ENCODE results near the gene ATP6V0A4.

ATP6V0A4 gene

DNA sequence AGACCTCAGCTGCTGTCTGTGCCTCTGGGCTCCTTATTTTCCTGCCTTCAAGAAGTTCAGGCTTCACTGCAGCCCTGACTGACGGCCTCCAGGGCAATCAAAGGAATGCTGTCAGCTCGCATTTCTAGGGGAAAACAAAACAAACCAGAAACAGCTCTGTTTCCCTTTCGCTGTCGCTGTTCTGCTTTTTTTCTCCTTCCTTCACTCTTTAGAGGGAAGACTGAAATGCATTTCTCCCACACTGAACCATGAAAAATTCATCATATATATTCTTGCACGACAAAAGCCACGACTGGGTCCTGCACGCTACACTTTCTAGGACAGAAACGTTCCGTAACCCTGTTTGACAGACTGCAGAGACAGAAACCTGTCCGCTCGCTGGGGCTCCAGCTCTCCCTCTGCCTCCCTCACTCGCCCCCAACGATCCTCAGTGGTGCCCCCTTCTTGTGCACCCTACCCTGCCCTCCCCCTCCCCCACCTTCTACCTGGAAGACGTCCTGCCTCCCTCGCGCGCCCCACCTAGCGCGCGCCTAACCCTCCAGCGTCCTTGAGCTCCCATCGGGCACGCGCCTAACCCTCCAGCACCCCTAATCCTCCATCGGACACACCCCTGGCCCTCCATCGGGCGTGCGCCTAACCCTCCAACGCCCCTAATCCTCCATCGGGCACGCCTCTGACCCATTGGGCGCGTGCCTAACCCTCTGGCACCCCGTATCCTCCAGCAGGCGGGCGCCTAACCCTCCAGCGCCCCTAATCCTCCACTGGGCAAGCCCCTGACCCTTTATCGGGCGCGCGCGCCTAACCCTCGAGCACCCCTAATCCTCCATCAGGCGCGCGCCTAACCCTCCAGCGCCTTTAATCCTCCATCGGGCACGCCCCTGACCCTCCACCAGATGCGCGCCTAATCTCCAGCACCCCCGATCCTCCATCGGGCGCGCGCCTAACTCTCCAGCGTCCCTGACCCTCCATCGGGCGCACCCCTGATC lies 134.0 kb downstream of the ATP6V0A4 start:
- no peaks in the 10 kb centered on the region for H3K36me3 Mint-ChIP-seq
- H3K9me3 Mint-ChIP-seq: peaks cover 2% of the 10 kb centered on the region
- DNase-seq (ENCODE audit: low spot score in 2 of 2) (no peak), ATAC-seq (ENCODE audit: low read depth) (no peak)
- H3K27ac Mint-ChIP-seq: no peak overlapping the region
- peak overlapping the region; percentile 46 for H3K4me3 Mint-ChIP-seq
- peaks cover 8% of the 10 kb centered on the region for H3K4me1 Mint-ChIP-seq
- H3K27me3 Mint-ChIP-seq: peaks cover 25% of the 10 kb centered on the region

DNA sequence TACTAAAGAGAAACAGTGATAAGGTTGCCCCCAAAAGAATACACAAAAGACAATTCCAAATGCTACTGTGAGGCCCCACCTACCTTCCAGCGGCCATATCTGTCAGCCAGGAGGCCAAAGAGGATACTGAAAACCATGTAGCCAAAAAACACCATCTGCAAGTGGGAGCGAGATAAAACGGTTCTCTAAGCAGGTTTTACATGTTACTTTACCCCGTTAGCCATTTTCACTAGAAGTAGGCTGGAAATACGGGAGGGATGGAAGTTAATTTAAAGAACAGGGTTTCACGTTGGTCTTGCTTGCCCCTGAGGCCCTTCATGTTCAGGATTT lies 135.0 kb downstream of the ATP6V0A4 start:
- no peak overlapping the region for H3K27ac Mint-ChIP-seq
- no peak for ATAC-seq (ENCODE audit: low read depth)
- H3K4me1 Mint-ChIP-seq: peaks cover 8% of the 10 kb centered on the region
- peaks cover 22% of the 10 kb centered on the region for H3K27me3 Mint-ChIP-seq
- H3K4me3 Mint-ChIP-seq: no peak overlapping the region
- DNase-seq (ENCODE audit: low spot score in 2 of 2): no peak
- H3K36me3 Mint-ChIP-seq: no peaks in the 10 kb centered on the region
- H3K9me3 Mint-ChIP-seq: peaks cover 2% of the 10 kb centered on the region

DNA sequence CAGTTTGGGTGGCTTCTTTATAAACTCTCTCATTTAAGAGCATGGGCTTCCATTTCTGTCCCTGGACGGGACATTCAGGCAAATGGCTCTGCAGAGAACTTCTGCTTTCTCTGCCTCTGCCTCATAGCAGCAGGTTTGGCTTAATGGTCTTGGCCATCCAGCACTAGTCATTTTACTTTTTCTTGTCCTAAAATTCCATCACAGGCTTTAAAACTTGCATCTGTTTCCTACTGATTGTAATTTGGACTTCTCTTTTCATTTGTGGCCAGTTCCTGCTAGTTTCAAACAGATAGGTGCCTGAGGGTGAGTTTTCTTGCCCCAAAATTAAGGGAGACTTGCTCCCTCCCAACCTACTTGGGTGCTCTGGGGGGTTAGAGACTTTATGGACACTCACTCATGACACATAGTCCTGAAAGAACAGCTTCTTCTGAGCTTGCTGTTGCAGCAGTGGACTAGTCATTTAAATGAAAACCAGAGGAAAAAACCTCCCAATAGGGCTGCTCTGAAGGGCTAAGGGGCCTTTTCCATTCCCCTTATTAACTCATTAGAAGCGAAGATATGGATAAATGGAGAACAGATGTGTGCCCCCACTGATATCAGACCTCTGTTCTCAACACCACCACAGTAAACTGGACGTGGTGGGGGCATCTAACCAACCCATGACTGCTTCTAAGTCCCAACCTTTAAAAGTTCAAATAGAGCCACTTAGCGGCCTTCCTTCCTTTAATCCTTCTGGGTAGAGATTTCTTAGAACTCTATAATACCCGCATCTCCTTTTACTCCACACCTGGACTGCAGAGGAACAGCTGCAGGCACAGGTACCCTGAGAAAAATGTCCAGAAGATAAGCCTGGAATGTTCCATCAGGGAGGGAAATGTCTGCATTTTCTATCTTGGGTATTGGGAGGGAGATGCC lies 135.7 kb downstream of the ATP6V0A4 start:
- H3K4me1 Mint-ChIP-seq: peaks cover 8% of the 10 kb centered on the region
- DNase-seq (ENCODE audit: low spot score in 2 of 2) (no peak), ATAC-seq (ENCODE audit: low read depth) (no peak)
- H3K27ac Mint-ChIP-seq: no peak overlapping the region
- peaks cover 18% of the 10 kb centered on the region for H3K27me3 Mint-ChIP-seq
- no peak overlapping the region for H3K4me3 Mint-ChIP-seq
- no peaks in the 10 kb centered on the region for H3K36me3 Mint-ChIP-seq
- H3K9me3 Mint-ChIP-seq: no peaks in the 10 kb centered on the region

DNA sequence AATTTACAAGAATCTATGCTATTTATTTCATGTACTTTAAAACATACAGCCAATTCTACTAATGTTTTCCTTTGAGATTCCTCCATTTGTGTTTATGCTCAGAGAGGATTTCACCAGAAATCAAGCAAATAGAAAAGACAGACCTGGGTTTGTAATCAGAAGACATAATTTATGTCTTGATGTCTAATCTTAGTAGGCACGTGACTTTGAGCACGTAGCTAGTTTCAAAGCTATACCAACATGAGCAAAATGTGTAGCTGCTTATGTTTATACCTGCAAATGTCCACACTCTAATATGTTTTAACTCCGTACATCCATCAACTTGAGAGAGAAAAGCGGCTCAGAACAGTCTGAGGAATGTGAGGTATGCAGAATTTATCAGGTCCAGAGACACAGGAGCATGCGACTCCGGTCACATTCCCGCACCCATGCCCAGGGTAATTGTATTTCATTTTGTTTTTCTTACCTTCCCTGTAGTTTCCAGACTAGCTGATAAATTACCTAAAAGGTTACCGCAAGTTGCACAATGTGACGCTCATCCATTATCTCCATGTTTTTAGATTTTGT lies 136.8 kb downstream of the ATP6V0A4 start:
- no peak overlapping the region for H3K27ac Mint-ChIP-seq
- no peak overlapping the region for H3K4me3 Mint-ChIP-seq
- peaks cover 15% of the 10 kb centered on the region for H3K27me3 Mint-ChIP-seq
- peaks cover 8% of the 10 kb centered on the region for H3K4me1 Mint-ChIP-seq
- H3K9me3 Mint-ChIP-seq: no peaks in the 10 kb centered on the region
- ATAC-seq (ENCODE audit: low read depth) (no peak), DNase-seq (ENCODE audit: low spot score in 2 of 2) (no peak)
- no peaks in the 10 kb centered on the region for H3K36me3 Mint-ChIP-seq

DNA sequence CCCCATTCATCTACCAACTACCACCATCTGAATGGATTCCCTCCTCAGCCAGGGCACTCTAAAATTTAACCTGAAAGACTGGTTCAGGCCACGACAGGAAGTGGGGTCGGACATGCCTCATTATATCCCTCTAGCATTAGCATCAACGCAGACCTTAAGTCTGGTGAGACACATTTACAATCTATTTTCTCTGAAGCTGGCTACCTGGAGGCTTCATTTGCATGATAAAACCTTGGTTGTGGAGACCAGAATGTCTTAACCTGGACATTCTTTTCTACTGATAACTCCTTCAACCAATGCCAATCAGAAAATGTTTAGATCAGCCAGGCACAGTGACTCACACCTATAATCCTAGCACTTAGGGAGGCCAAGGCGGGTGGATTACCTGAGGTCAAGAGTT lies 139.1 kb downstream of the ATP6V0A4 start:
- H3K36me3 Mint-ChIP-seq: no peaks in the 10 kb centered on the region
- H3K27ac Mint-ChIP-seq: no peak overlapping the region
- peaks cover 1% of the 10 kb centered on the region for H3K4me1 Mint-ChIP-seq
- no peak for ATAC-seq (ENCODE audit: low read depth)
- H3K27me3 Mint-ChIP-seq: peaks cover 4% of the 10 kb centered on the region
- H3K9me3 Mint-ChIP-seq: no peaks in the 10 kb centered on the region
- no peak for DNase-seq (ENCODE audit: low spot score in 2 of 2)
- H3K4me3 Mint-ChIP-seq: no peak overlapping the region

DNA sequence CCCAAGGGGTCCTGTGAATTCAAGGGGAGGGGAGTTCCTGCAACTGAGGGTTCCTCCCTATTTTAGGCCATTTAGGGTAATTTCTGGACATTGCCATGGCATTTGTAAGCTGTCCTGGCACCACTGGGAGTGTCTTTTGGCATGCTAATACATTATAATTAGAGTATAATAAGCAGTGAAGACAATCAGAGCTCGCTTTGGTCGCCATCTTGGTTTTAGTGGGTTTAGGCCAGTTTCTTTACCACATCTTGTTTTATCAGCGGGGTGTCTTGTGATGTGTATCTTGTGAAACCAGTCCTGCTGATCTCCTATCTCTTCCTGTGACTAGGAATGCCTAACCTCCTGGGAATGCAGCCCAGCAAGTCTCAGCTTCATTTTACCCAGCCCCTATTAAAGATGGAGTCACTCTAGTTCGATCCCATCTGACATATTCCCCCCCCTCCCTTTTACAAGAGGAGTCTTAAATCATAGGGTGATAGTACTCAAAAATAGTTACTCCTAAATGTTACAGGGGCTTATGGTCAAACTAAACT lies 140.1 kb downstream of the ATP6V0A4 start:
- H3K4me1 Mint-ChIP-seq: no peaks in the 10 kb centered on the region
- no peak overlapping the region for H3K27ac Mint-ChIP-seq
- no peak overlapping the region for H3K4me3 Mint-ChIP-seq
- DNase-seq (ENCODE audit: low spot score in 2 of 2): no peak
- H3K27me3 Mint-ChIP-seq: peaks cover 2% of the 10 kb centered on the region
- no peaks in the 10 kb centered on the region for H3K36me3 Mint-ChIP-seq
- H3K9me3 Mint-ChIP-seq: no peaks in the 10 kb centered on the region
- ATAC-seq (ENCODE audit: low read depth): no peak

DNA sequence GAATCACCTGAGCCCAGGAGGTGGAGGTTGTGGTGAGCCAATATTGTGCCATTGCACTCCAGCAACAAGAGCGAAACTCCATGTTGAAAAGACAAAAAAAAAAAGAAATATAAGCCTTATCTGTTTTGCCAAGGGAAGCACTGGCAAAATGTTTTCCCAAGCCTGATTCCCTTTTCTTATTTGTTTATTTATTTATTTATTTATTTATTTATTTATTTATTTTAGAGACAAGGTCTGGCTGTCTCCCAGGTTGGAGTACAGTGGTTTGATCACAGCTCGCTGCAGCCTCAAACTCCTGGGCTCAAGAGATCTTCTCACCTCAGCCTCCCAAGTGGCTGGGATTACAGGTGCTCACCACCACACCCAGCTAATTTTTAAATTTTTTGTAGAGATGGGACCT lies 141.0 kb downstream of the ATP6V0A4 start:
- H3K9me3 Mint-ChIP-seq: no peaks in the 10 kb centered on the region
- ATAC-seq (ENCODE audit: low read depth): no peak
- no peak for DNase-seq (ENCODE audit: low spot score in 2 of 2)
- peaks cover 2% of the 10 kb centered on the region for H3K27me3 Mint-ChIP-seq
- H3K36me3 Mint-ChIP-seq: no peaks in the 10 kb centered on the region
- H3K27ac Mint-ChIP-seq: no peak overlapping the region
- no peak overlapping the region for H3K4me3 Mint-ChIP-seq
- H3K4me1 Mint-ChIP-seq: no peaks in the 10 kb centered on the region
